ENCODE measurements around the gene PKP3.

Gene PKP3

DNA sequence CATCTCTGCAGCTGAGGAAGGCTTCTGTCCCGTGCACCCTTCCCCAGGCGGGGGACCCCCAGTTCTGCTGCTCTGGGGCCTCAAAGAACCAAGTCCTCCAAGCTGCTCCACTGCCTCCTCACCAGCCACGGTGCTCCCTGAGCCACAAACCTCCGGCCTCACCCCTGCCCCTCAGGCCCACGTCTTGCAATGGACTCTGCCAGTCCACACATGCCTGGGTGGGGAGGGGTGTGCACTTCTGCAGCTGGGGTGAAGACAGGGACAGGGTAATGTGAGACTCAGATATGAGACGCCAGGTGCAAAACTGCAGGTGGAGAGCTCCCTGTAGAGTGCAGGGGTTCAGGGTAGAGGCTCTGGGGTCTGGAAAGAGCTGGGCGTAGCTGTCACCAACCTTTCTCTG lies 52.9 kb downstream of the PKP3 start:
- DNase-seq (ENCODE audit: low read depth), result no peak

DNA sequence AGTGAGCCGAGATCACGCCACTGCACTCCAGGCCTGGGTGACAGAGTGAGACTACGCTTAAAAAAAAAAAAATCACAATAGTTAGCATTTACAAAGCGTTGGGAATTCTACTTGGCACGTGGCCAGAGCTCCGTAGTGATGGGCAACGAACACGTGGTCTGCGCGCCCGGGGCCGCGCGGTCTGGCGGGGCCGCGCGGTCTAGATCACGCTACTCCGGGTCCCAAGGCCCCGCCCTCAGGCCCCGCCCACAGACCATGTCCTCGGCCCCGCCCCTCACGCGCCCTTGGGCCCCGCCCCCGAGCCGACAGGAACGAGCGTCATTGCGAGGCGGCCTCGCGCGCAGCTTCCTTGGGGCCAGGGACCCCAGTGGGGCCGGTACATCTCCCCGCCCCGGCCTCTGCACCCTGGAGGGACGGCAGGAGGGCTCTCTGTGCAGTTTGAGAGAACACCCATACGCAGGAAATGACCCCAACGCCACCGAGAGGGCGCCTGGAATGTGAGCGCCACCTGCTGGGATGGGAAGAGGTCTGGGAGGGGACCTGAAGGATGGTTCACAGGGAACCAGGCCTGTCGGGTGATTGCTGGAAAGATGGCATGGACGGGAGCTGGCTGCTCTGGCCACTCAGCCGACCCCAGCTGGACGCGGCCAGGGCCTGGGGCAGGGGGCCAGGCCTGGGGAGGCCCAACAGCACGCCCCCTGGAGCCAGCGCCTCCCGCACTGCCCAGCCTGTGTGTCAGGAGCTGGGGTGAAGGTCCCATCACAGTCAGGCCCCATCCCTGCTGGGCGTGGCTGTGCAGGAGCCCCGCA lies 54.1 kb downstream of the PKP3 start:
- DNase-seq (ENCODE audit: low read depth), result peak; percentile 89

DNA sequence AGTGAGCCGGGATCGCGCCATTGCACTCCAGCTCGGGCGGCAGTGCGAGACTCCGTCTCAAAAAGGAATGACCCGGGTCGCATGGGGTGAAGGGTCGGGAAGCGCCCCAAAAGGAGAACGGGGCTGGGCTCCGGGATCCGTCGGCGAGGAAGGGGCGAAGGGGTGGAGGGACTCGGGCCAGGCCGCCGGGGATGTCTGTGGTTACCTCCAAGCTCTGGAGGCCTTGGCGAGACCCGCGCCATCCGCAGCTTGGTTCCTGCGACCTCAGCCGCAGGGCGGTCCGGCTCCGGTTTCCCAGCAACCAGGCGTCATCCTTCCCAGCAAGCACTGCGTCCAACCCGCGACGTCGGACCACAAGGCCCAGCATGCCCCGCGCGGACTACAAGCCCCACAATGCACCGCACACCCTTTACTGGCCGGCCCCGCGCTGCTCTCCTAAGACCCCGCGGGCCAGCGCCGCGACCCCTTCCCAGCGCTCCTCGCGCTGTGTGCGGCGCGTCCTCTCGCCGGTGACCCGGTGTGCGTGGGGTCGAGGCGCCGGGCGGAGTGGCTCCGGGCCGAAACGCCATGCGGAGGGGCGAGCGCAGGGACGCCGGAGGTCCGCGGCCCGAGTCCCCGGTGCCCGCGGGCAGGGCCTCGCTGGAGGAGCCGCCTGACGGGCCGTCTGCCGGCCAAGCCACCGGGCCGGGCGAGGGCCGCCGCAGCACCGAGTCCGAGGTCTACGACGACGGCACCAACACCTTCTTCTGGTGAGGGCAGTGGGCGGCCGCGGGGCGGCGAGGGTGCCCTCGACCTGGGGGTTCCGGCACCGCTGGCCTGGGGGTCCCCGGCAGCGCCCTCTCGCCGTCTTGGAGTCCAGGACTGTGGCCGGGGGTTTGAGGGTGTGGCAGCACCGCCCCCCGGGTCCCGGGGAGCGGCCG lies 56.1 kb downstream of the PKP3 start, which contains the start of gene PTDSS2:
Gene PTDSS2 (plus strand): TSS at position 391 of the 920 bp plus-strand sequence. CDS start 177 bp downstream, at position 568.
- DNase-seq (ENCODE audit: low read depth), result peak; percentile 89

DNA sequence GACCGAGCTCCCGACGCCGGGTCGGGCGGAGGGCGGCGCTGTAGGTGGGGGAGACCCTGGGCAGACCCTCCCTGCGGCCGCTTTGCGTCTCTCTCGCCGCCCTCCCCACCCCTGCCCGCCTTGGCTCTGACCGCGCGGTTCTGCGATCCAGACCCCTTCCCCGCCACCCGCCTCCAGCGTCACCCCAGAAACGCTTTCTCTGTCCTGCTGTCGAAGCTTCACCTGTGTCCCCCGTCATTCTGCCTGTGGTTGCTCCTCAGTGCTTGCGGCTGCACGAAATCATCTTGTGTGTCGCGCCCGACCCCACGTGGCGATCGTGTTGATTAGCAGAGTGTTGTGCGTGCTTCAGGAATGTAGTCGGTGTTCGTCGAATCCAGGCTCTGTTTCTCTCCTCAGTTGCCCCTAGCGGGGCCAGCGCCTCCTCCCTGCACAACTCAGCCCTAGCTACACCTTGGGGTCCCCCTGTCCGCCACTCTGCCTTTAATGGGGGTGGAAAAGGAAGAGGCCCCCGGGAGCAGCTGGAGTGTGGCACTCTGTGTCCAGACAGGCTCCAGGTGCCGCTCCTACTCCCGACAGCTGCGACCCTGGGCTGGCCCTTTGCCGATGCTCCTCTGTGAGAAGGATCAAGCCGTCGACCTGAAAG lies 56.9 kb downstream of the PKP3 start:
- DNase-seq (ENCODE audit: low read depth), result peak; percentile 67

DNA sequence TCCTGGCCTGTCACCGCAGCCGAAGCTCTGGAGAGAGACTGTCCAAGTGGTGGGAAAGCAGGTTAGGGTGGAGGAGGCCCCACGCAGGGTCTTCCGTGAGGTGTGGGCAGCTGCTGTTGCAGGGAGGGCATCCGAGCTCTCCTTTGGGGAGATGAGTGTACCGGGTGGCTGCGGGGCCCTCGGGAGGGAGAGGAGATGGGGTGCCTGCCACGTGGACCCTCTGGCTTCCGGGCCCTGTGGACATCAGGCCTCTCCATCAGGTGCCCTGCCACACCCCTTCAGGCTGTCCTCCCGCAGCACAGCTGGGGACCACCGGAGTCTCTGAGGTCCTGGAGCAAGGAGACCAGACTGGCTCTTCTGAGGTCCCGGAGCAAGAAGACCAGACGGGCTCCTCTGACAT lies 57.7 kb downstream of the PKP3 start:
- no peak for DNase-seq (ENCODE audit: low read depth)

DNA sequence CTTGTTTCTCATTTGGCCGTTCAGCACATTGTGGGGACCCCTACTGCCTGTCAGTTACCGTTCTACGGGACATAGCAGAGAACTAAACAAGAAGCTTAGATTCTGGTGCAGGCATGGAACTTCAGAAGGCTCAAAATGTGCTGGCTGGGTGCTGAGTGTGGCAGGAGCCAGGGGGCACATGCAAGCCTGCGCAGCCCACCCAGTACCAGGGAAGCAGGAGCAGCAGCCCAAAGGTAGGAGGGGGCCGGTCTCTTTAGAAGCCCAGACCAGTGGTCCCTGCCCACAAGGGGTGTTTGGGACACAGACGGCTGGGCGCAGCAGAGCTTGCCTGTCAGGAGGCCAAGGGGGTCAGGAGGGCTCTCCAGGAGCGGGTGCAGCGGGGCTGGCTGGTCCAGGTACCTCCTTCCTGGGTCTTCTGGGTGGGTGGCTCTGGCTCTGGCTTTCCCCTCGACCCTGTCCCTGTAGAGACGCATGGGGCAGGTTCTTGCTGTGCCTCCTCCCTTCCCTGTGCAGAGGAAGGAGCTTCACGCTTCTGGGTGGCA lies 58.3 kb downstream of the PKP3 start:
- DNase-seq (ENCODE audit: low read depth), result no peak

DNA sequence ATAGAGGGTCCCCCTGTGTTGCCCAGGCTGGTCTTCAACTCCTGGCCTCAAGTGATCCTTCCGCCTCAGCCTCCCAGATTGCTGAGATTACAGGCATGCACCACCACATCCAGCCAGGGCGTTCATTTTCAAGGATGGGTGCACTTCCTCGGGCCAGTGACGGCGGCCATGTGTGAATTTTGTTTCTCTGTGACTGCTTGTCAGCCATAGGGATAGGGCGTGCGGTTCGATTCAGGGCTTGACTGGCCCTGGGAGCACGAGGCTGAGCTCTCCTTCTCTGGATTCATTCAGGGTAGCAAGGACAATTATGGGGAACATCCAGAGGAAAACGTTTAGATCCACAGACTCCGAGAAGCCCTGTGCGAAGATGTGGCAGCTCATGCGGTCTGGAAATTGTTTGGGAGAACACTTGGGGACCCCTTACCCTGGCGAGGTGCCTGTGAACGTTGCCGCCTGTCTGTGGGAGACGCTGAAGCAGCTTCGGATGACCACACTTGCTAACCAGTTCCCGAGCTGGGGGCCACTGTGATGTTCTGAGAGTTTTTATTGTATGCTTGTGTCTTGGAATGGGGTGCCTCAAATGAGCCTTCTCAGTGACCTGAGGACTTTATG lies 59.0 kb downstream of the PKP3 start:
- DNase-seq (ENCODE audit: low read depth), result no peak

DNA sequence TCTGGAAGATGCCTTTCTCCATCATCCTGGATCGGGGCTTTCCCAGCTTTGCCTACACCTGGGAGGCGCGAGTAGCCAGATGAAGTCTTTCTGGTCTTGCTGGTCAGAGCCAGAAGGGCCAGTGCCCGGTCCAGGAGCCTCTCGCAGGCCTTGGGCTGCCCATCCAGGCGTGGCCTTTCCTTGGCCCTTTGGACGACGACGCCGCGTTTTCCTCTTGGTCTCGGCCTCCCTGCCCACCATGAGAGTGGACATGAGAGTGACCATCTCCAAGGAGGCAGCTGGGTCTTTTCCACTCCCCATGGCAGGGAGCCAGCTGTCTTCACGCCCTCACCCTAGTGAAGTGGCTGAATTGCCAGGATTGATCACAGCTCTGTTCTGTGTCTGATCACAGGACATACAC lies 59.6 kb downstream of the PKP3 start:
- no peak for DNase-seq (ENCODE audit: low read depth)

DNA sequence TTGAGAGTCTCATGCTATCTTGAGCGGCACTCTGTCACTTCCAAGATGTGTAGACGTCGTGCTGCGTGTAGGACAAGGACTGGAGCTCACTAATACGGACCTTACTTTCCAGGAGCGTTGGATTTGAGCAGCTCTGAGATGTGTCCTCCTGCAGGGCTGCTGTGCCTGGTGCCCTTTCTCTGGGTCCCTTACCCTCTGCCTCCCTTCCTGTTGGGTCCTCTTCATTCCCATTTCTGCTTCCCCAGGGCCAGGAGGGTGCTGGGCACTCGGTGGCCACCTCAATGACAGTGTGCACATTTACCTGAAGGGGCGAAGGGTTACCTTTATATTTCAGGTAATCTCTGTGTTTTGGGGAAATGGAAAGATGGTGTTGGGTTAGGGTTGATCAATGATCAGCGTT lies 60.0 kb downstream of the PKP3 start:
- DNase-seq (ENCODE audit: low read depth), result no peak
